IMR-90 (cell line): ENCODE results near the gene CD207.

Experiments
- CEBPB ChIP-seq: IDR thresholded peaks from 2 replicates; pipeline ENCODE4 v1.6.1; 2012; ENCODE audit warnings: low read depth, low read length, improper control_type of control experiment
- CHD1 ChIP-seq: IDR thresholded peaks from 2 replicates; pipeline ENCODE4 v1.6.1; 2012; ENCODE audit warnings: low read depth, low read length, improper control_type of control experiment
- FOS ChIP-seq: fragments of 150-350 bp; IDR thresholded peaks from 2 replicates; pipeline ENCODE4 v1.6.1; 2016; ENCODE audit warnings: low read depth, low read length
- MAFK ChIP-seq: IDR thresholded peaks from 2 replicates; pipeline ENCODE4 v1.6.1; 2012; ENCODE audit warnings: low read depth, low read length, improper control_type of control experiment
- MAZ ChIP-seq: IDR thresholded peaks from 2 replicates; pipeline ENCODE4 v1.6.1; 2012; ENCODE audit warnings: low read depth, mild to moderate bottlenecking, low read length, improper control_type of control experiment, moderate library complexity, borderline replicate concordance
- MXI1 ChIP-seq: IDR thresholded peaks from 2 replicates; pipeline ENCODE4 v1.6.1; 2012; ENCODE audit warnings: low read depth, mild to moderate bottlenecking, low read length, moderate library complexity, borderline replicate concordance
- POLR2A ChIP-seq: IDR thresholded peaks from 2 replicates; pipeline ENCODE4 v1.6.1; 2012; ENCODE audit warnings: mild to moderate bottlenecking, low read depth, low read length
- RAD21 ChIP-seq: IDR thresholded peaks from 2 replicates; pipeline ENCODE4 v1.6.1; 2012; ENCODE audit warnings: low read length, improper control_type of control experiment
- RCOR1 ChIP-seq: IDR thresholded peaks from 2 replicates; pipeline ENCODE4 v1.6.1; 2012; ENCODE audit warnings: mild to moderate bottlenecking, low read length, improper control_type of control experiment; ENCODE audit not compliant: insufficient replicate concordance
- TF ChIP-seq, protein P1 (sequence below): conservative IDR thresholded peaks from 2 replicates; pipeline ENCODE4 v1.5.1; 2012; ENCODE audit warnings: mild to moderate bottlenecking, low read depth, low read length, improper control_type of control experiment

DNA sequence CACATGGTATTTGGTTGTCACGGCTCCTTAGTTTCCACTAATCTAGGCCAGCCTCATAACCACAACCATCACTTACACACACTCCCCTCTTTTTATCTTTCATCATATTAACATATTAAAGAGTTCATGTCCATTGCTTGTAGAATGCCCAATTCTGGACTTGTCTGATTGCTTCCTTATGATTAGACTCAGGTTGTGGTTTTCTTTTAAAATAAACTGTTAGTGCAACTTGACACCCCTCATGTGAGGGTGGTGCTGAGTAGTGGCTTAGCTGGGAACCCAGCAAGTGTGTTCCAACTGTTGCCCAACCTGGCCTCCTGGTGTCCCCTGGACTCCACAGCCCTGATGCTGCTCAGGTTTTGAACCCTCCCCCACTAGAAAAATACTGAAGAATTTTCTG, 20.1 kb upstream of the CD207 start:
- TF ChIP-seq, protein P1, sequence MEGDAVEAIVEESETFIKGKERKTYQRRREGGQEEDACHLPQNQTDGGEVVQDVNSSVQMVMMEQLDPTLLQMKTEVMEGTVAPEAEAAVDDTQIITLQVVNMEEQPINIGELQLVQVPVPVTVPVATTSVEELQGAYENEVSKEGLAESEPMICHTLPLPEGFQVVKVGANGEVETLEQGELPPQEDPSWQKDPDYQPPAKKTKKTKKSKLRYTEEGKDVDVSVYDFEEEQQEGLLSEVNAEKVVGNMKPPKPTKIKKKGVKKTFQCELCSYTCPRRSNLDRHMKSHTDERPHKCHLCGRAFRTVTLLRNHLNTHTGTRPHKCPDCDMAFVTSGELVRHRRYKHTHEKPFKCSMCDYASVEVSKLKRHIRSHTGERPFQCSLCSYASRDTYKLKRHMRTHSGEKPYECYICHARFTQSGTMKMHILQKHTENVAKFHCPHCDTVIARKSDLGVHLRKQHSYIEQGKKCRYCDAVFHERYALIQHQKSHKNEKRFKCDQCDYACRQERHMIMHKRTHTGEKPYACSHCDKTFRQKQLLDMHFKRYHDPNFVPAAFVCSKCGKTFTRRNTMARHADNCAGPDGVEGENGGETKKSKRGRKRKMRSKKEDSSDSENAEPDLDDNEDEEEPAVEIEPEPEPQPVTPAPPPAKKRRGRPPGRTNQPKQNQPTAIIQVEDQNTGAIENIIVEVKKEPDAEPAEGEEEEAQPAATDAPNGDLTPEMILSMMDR, result no peak
- TF ChIP-seq CHD1 (no peak), MXI1 (no peak), POLR2A (no peak), RAD21 (no peak), FOS (no peak), CEBPB (no peak), MAZ (no peak), MAFK (no peak), RCOR1 (no peak)
